HEK293 (cell line): ENCODE data around the gene LRRC59.

Experiments used
- KLF8 ChIP-seq: fragments of 450-650 bp; formaldehyde crosslinking; IDR thresholded peaks from 2 replicates; pipeline ENCODE4 v1.5.1; 2016; ENCODE audit warnings: missing biosample characterization, missing genetic modification characterization
- TCF7L2 ChIP-seq: IDR thresholded peaks from 2 replicates; pipeline ENCODE4 v1.6.1; 2011; ENCODE audit warnings: low read depth, mild to moderate bottlenecking, inconsistent platforms, low read length, moderate library complexity, borderline replicate concordance
- YY1 ChIP-seq: fragments of 450-650 bp; formaldehyde crosslinking; IDR thresholded peaks from 2 replicates; pipeline ENCODE4 v1.5.1; 2018; ENCODE audit warnings: missing biosample characterization, missing genetic modification characterization
- YY2 ChIP-seq: fragments of 450-650 bp; formaldehyde crosslinking; IDR thresholded peaks from 2 replicates; pipeline ENCODE4 v1.5.1; 2016; ENCODE audit warnings: missing biosample characterization, missing genetic modification characterization
- ZBTB8A ChIP-seq: fragments of 450-650 bp; formaldehyde crosslinking; IDR thresholded peaks from 2 replicates; pipeline ENCODE4 v1.5.1; 2016; ENCODE audit warnings: missing biosample characterization, missing genetic modification characterization
- ZFP41 ChIP-seq: fragments of 450-650 bp; formaldehyde crosslinking; IDR thresholded peaks from 2 replicates; pipeline ENCODE4 v1.5.1; 2016; ENCODE audit warnings: missing biosample characterization, missing genetic modification characterization, borderline replicate concordance
- ZNF184 ChIP-seq: fragments of 450-650 bp; IDR thresholded peaks from 2 replicates; pipeline ENCODE4 v1.5.1; 2018; ENCODE audit warnings: missing biosample characterization, mild to moderate bottlenecking, missing genetic modification characterization
- ZNF558 ChIP-seq: fragments of 450-650 bp; formaldehyde crosslinking; IDR thresholded peaks from 2 replicates; pipeline ENCODE4 v1.5.1; 2016; ENCODE audit warnings: missing biosample characterization, missing genetic modification characterization
- ZNF561 ChIP-seq: fragments of 450-650 bp; IDR thresholded peaks from 2 replicates; pipeline ENCODE4 v1.5.1; 2018; ENCODE audit warnings: missing biosample characterization, missing genetic modification characterization, borderline replicate concordance
- TF ChIP-seq, protein P1 (sequence below): fragments of 450-650 bp; formaldehyde crosslinking; IDR thresholded peaks from 2 replicates; pipeline ENCODE4 v1.5.1; 2016; ENCODE audit warnings: missing biosample characterization, missing genetic modification characterization

- TF ChIP-seq ZFP41 (tag by site-specific recombination) (no peak), TCF7L2 (no peak), YY1 (tag by site-specific recombination) (no peak), ZNF558 (no peak), YY2 (tag by site-specific recombination) (no peak), KLF8 (no peak), ZNF561 (tag by site-specific recombination) (no peak), ZBTB8A (no peak), ZNF184 (no peak)
- TF ChIP-seq, protein P1, sequence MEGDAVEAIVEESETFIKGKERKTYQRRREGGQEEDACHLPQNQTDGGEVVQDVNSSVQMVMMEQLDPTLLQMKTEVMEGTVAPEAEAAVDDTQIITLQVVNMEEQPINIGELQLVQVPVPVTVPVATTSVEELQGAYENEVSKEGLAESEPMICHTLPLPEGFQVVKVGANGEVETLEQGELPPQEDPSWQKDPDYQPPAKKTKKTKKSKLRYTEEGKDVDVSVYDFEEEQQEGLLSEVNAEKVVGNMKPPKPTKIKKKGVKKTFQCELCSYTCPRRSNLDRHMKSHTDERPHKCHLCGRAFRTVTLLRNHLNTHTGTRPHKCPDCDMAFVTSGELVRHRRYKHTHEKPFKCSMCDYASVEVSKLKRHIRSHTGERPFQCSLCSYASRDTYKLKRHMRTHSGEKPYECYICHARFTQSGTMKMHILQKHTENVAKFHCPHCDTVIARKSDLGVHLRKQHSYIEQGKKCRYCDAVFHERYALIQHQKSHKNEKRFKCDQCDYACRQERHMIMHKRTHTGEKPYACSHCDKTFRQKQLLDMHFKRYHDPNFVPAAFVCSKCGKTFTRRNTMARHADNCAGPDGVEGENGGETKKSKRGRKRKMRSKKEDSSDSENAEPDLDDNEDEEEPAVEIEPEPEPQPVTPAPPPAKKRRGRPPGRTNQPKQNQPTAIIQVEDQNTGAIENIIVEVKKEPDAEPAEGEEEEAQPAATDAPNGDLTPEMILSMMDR (tag by site-specific recombination): no peak
These were observed 14.9 kb upstream of the LRRC59 start for GRCh38 chr17:50412188-50412732.
